Parathyroid adenoma (tissue), 2 donors: ENCODE data around the gene KRTAP5-6.

Experiments used
- H2AFZ ChIP-seq: fragments of 300-600 bp; sonication (generic); one replicate; pipeline ENCODE4 v1.7.0; 2017; ENCODE audit warnings: antibody characterized with exemption, mild to moderate bottlenecking
- H3K27ac ChIP-seq: fragments of 300-600 bp; sonication (generic); one replicate; pipeline ENCODE4 v1.7.0; 2017
- H3K27me3 ChIP-seq: fragments of 300-600 bp; sonication (generic); one replicate; pipeline ENCODE4 v1.7.0; 2017; ENCODE audit warnings: low read length; ENCODE audit not compliant: control insufficient read depth, insufficient read depth
- H3K36me3 ChIP-seq: fragments of 300-600 bp; sonication (generic); one replicate; pipeline ENCODE4 v1.7.0; 2017; ENCODE audit warnings: low read length; ENCODE audit not compliant: control insufficient read depth, insufficient read depth
- H3K4me1 ChIP-seq: fragments of 300-600 bp; sonication (generic); one replicate; pipeline ENCODE4 v1.7.0; 2017; ENCODE audit warnings: control low read depth
- H3K4me2 ChIP-seq: fragments of 300-600 bp; sonication (generic); one replicate; pipeline ENCODE4 v1.7.0; 2017; ENCODE audit warnings: low read length
- H3K4me3 ChIP-seq: fragments of 300-600 bp; sonication (generic); one replicate; pipeline ENCODE4 v1.7.0; 2017; ENCODE audit warnings: low read depth, low read length
- H3K79me2 ChIP-seq: fragments of 300-600 bp; sonication (generic); one replicate; pipeline ENCODE4 v1.7.0; 2017; ENCODE audit warnings: control low read depth
- H3K9ac ChIP-seq: fragments of 300-600 bp; sonication (generic); one replicate; pipeline ENCODE4 v1.7.0; 2017; ENCODE audit warnings: mild to moderate bottlenecking
- H3K9me3 ChIP-seq: fragments of 300-600 bp; sonication (generic); one replicate; pipeline ENCODE4 v1.7.0; 2017; ENCODE audit warnings: low read length; ENCODE audit not compliant: control insufficient read depth
- CTCF ChIP-seq: fragments of 300-600 bp; sonication (generic); IDR thresholded peaks from one replicate; pipeline ENCODE4 v1.7.0; 2017; ENCODE audit warnings: antibody characterized with exemption, mild to moderate bottlenecking
- donor health status: primary hyperparathyroidism.

Gene KRTAP5-6

GRCh38 chr11:1665313-1665712 is 31.7 kb upstream of the KRTAP5-6 start:
- H3K4me3 ChIP-seq = no peak overlapping the region
- H3K36me3 ChIP-seq = no peaks in the 10 kb centered on the region
- no peaks in the 10 kb centered on the region for H3K9me3 ChIP-seq
- H3K4me2 ChIP-seq = no peak overlapping the region
- H3K27ac ChIP-seq = no peak overlapping the region
- no peak for TF ChIP-seq CTCF
- no peak overlapping the region for H2AFZ ChIP-seq
- no peaks in the 10 kb centered on the region for H3K79me2 ChIP-seq
- H3K9ac ChIP-seq = no peak overlapping the region
- no peaks in the 10 kb centered on the region for H3K27me3 ChIP-seq
- H3K4me1 ChIP-seq = no peaks in the 10 kb centered on the region

- no peak for TF ChIP-seq CTCF
- Histone ChIP-seq H3K36me3 (no peaks in the 10 kb centered on the region), H3K79me2 (no peaks in the 10 kb centered on the region), H3K4me3 (no peak overlapping the region), H3K27me3 (no peaks in the 10 kb centered on the region), H2AFZ (no peak overlapping the region), H3K4me2 (no peak overlapping the region), H3K4me1 (no peaks in the 10 kb centered on the region), H3K9me3 (no peaks in the 10 kb centered on the region), H3K27ac (no peak overlapping the region), H3K9ac (no peak overlapping the region)
These were observed 29.7 kb upstream of the KRTAP5-6 start for GRCh38 chr11:1667121-1667850.

- Histone ChIP-seq H3K27ac (no peak overlapping the region), H3K4me1 (no peaks in the 10 kb centered on the region), H3K4me3 (no peak overlapping the region), H3K36me3 (no peaks in the 10 kb centered on the region), H2AFZ (no peak overlapping the region), H3K9ac (no peak overlapping the region), H3K79me2 (no peaks in the 10 kb centered on the region), H3K4me2 (no peak overlapping the region), H3K9me3 (no peaks in the 10 kb centered on the region), H3K27me3 (no peaks in the 10 kb centered on the region)
- TF ChIP-seq CTCF = no peak
These were observed 29.1 kb upstream of the KRTAP5-6 start for GRCh38 chr11:1667906-1668305.

GRCh38 chr11:1668911-1669473 is 28.0 kb upstream of the KRTAP5-6 start:
- no peak for TF ChIP-seq CTCF
- no peak overlapping the region for H3K4me2 ChIP-seq
- no peak overlapping the region for H3K4me3 ChIP-seq
- H3K9me3 ChIP-seq = no peaks in the 10 kb centered on the region
- no peaks in the 10 kb centered on the region for H3K4me1 ChIP-seq
- H3K9ac ChIP-seq = no peak overlapping the region
- no peak overlapping the region for H3K27ac ChIP-seq
- no peaks in the 10 kb centered on the region for H3K27me3 ChIP-seq
- no peaks in the 10 kb centered on the region for H3K79me2 ChIP-seq
- H3K36me3 ChIP-seq = no peaks in the 10 kb centered on the region
- H2AFZ ChIP-seq = no peak overlapping the region
